Pancreas (tissue), 10 donors: ENCODE measurements around the gene LCN1. TPM values are rescaled to one million over a fixed set of nuclear protein-coding genes. Genes with fewer than 3 reads are reported as not detected.

Experiments used
- ATAC-seq, 4 donors: fragments of 200-7000 bp; cut with Tn5 transposase; one replicate each; pipeline versions ENCODE4 v1.8.0 to v1.9.1; 2020; ENCODE audit warnings: mild to moderate bottlenecking in 4 of 4, moderate library complexity in 4 of 4
- DNase-seq, 6 donors: peaks; one replicate each; pipeline ENCODE4 v3.0.0-alpha.2; 2020
- FAIRE-seq: peaks from 2 replicates; lab custom pipeline; 2012; peaks lifted over from hg19 to GRCh38; lab: Jason Lieb, UNC
- H3K27ac ChIP-seq, 4 donors: fragments of 200-600 bp; sonication (generic); 1 replicate in 3 of 4; 2 replicates in 1 of 4; pipeline versions ENCODE4 v1.5.0 to v1.8.0; 2020
- H3K27me3 ChIP-seq, 4 donors: fragments of 200-600 bp; one replicate each; pipeline ENCODE4 v1.8.0; 2021
- H3K36me3 ChIP-seq, 3 donors: fragments of 200-600 bp; sonication (generic) in 1 of 3; one replicate each; pipeline versions ENCODE4 v1.5.0 to v1.8.0; 2020 to 2021
- H3K4me1 ChIP-seq, 3 donors: fragments of 200-600 bp; one replicate each; pipeline ENCODE4 v1.8.0; 2021
- H3K4me3 ChIP-seq, 4 donors: fragments of 200-600 bp; sonication (generic) in 2 of 4; one replicate each; pipeline versions ENCODE4 v1.5.0 to v1.8.0; 2020 to 2021
- H3K9me3 ChIP-seq, 4 donors: fragments of 200-600 bp; one replicate each; pipeline ENCODE4 v1.8.0; 2021
- CTCF ChIP-seq, 4 donors: fragments of 200-600 bp; sonication (generic) in 3 of 4; IDR thresholded peaks; one replicate each; pipeline versions ENCODE4 v1.5.0 to v1.8.0; 2021; ENCODE audit warnings: antibody characterized with exemption in 4 of 4
- WGBS, 2 donors: extraction: QIAGEN DNeasy Blood & Tissue Kit; methylation state at CpG; one replicate each; pipeline ENCODE4 v1.1.7; 2013; 5-methylcytosine and 5-hydroxymethylcytosine counted together
- intact Hi-C, 3 donors: fragments of 100-400 bp; cut with DNase I; formaldehyde crosslinking; loops; one replicate each; pipeline versions ENCODE4 v1.11.1 to v1.14.2; 2022
- polyA plus RNA-seq, 2 donors: library from polyadenylated mRNA; stranded (reverse); fragments of 200-250 nt; gene quantifications; one replicate each; pipeline ENCODE4 v1.2.3, GENCODE V29; 2013
- total RNA-seq, 6 donors: library from RNA; stranded (reverse); fragmentation: NEBNext Ultra II Directional in 4 of 6; extraction: Animal tissue kit (Norgen Biotek cat#: 25700) in 4 of 6; gene quantifications; one replicate each; pipeline versions ENCODE4 v1.2.1 to v1.2.4, GENCODE V29; 2021 to 2023
- donor health status: healthy with polysubstance abuse.
- donor health status: DM: no; HTN: no; CAD: no; lungs with moderate emphysema.
- donor health status: DM: no; HTN: no; CAD: no.
- donor health status: control.
- donor health status: control.
- donor health status: Bipolar disorder and iron deficiency.
- donor health status: DM: yes; HTN: yes; CAD: no.
- donor health status: DM: no; HTN: no; CAD: no.
- donor health status: DM: no; HTN: no; CAD: no.
- donor health status: DM: yes; HTN: yes; CAD: no.

LCN1 gene
- total and polyA plus RNA-seq, 8 donors: not detected

GRCh38 chr9:135574331-135574730 lies 53.1 kb downstream of the LCN1 start:
- H3K4me1 ChIP-seq: no peaks in the 10 kb centered on the region
- H3K27ac ChIP-seq: no peak overlapping the region
- no peaks in the 10 kb centered on the region for H3K27me3 ChIP-seq
- no peaks in the 10 kb centered on the region for H3K36me3 ChIP-seq
- H3K4me3 ChIP-seq: no peak overlapping the region
- intact Hi-C loops: no loop called here
- WGBS, 2 donors: 55 to 63% methylated on average over 14 of the region's 14 CpGs
- TF ChIP-seq CTCF (IDR thresholded peaks at IDR 0.05): no peak
- FAIRE-seq: no peak
- ATAC-seq: no peak
- no peaks in the 10 kb centered on the region for H3K9me3 ChIP-seq
- no peak for DNase-seq

GRCh38 chr9:135574943-135575342 lies 53.7 kb downstream of the LCN1 start:
- DNase-seq (no peak), FAIRE-seq (no peak), ATAC-seq (no peak)
- 66 to 78% methylated on average over 15 of the region's 15 CpGs for WGBS, 2 donors
- no peaks in the 10 kb centered on the region for H3K9me3 ChIP-seq
- H3K4me1 ChIP-seq: no peaks in the 10 kb centered on the region
- no peaks in the 10 kb centered on the region for H3K36me3 ChIP-seq
- intact Hi-C loops: no loop called here
- no peak for TF ChIP-seq CTCF (IDR thresholded peaks at IDR 0.05)
- H3K4me3 ChIP-seq: no peak overlapping the region
- no peak overlapping the region for H3K27ac ChIP-seq
- H3K27me3 ChIP-seq: no peaks in the 10 kb centered on the region

Other genes starting within 250 kb of the LCN1 start
- 10 to 100 TPM in 5 of 6 donors, 1 to 10 TPM in 1; 9.4 to 20.0 (median 12.1) TPM for gene PPP1R26, start 41.7 kb upstream of the LCN1 start, total RNA-seq
- 10 to 100 TPM; 12.9 to 14.9 TPM for gene PPP1R26, start 41.7 kb upstream of the LCN1 start, polyA plus RNA-seq
- 10 to 100 TPM; 16.0 to 22.4 (median 18.8) TPM for gene MRPS2, start 20.8 kb upstream of the LCN1 start, total RNA-seq
- 10 to 100 TPM; 30.3 to 34.9 TPM for gene MRPS2, start 20.8 kb upstream of the LCN1 start, polyA plus RNA-seq
- gene OBP2A, start 24.7 kb downstream of the LCN1 start, total RNA-seq: not detected
- not detected for gene OBP2A, start 24.7 kb downstream of the LCN1 start, polyA plus RNA-seq
- gene PAEP, start 40.3 kb downstream of the LCN1 start, total RNA-seq: not detected
- not detected for gene PAEP, start 40.3 kb downstream of the LCN1 start, polyA plus RNA-seq
- not detected for gene GLT6D1, start 118.1 kb downstream of the LCN1 start, total RNA-seq
- gene GLT6D1, start 118.1 kb downstream of the LCN1 start, polyA plus RNA-seq: under 1 TPM in 1 of 2 donors, not detected in 1; 0.07 TPM
- gene LCN9, start 141.9 kb downstream of the LCN1 start, total RNA-seq: not detected
- gene LCN9, start 141.9 kb downstream of the LCN1 start, polyA plus RNA-seq: not detected
- gene SOHLH1, start 178.0 kb downstream of the LCN1 start, total RNA-seq: not detected
- under 1 TPM in 1 of 2 donors, not detected in 1; 0.31 TPM for gene SOHLH1, start 178.0 kb downstream of the LCN1 start, polyA plus RNA-seq
- under 1 TPM; 0.05 to 0.28 (median 0.09) TPM for gene KCNT1, start 180.7 kb downstream of the LCN1 start, total RNA-seq
- 1 to 10 TPM in 1 of 2 donors, under 1 TPM in 1; 0.46 to 1.1 TPM for gene KCNT1, start 180.7 kb downstream of the LCN1 start, polyA plus RNA-seq